Measurements from ENCODE around the gene C4orf54.

C4orf54 gene

GRCh38 chr4:99625369-99625768, 32.3 kb downstream of the C4orf54 start:
- DNase-seq (ENCODE audit: extremely low read depth in 1 of 2, low read depth in 1 of 2) = no peak

- DNase-seq (ENCODE audit: extremely low read depth in 1 of 2, low read depth in 1 of 2) = no peak
These were observed 33.4 kb downstream of the C4orf54 start for GRCh38 chr4:99624141-99624719.

GRCh38 chr4:99622341-99622740, 35.3 kb downstream of the C4orf54 start:
- no peak for DNase-seq (ENCODE audit: extremely low read depth in 1 of 2, low read depth in 1 of 2)

- no peak for DNase-seq (ENCODE audit: extremely low read depth in 1 of 2, low read depth in 1 of 2)
These were observed 40.3 kb downstream of the C4orf54 start for GRCh38 chr4:99617374-99617773.

GRCh38 chr4:99615170-99615820, 42.3 kb downstream of the C4orf54 start:
- DNase-seq (ENCODE audit: extremely low read depth in 1 of 2, low read depth in 1 of 2) = no peak

- no peak for DNase-seq (ENCODE audit: extremely low read depth in 1 of 2, low read depth in 1 of 2)
These were observed 43.1 kb downstream of the C4orf54 start for GRCh38 chr4:99614491-99614890.

- no peak for DNase-seq (ENCODE audit: extremely low read depth in 1 of 2, low read depth in 1 of 2)
These were observed 44.9 kb downstream of the C4orf54 start for GRCh38 chr4:99612704-99613103.

- no peak for DNase-seq (ENCODE audit: extremely low read depth in 1 of 2, low read depth in 1 of 2)
These were observed 45.3 kb downstream of the C4orf54 start for GRCh38 chr4:99612281-99612680.

GRCh38 chr4:99610605-99611175, 46.9 kb downstream of the C4orf54 start:
- DNase-seq (ENCODE audit: extremely low read depth in 1 of 2, low read depth in 1 of 2) = no peak

- no peak for DNase-seq (ENCODE audit: extremely low read depth in 1 of 2, low read depth in 1 of 2)
These were observed 49.2 kb downstream of the C4orf54 start for GRCh38 chr4:99608417-99608816.

Measured in activated CD8-positive, alpha-beta memory T cell treated with anti-CD3 and anti-CD28 coated beads for 1 hour (primary cell).